B cell (primary cell): ENCODE measurements around the gene FAF2. TPM values are rescaled to one million over a fixed set of nuclear protein-coding genes. Genes with fewer than 3 reads are reported as not detected.

Experiments used
- ATAC-seq: fragments of 200-7000 bp; cut with Tn5 transposase; one replicate; pipeline ENCODE4 v1.10.0; 2021; ENCODE audit warnings: low read depth, mild to moderate bottlenecking, moderate number of reproducible peaks, moderate library complexity
- CTCF ChIA-PET: fragments of 350-600 bp; sonication (Branson Sonifier 250); formaldehyde crosslinking; loops from one replicate; lab custom pipeline; 2021; ENCODE audit warnings: antibody characterized with exemption, inconsistent platforms; lab: Charles Lee
- POLR2A ChIA-PET: fragments of 350-600 bp; sonication (Branson Sonifier 250); formaldehyde crosslinking; loops from one replicate; lab custom pipeline; 2021; ENCODE audit warnings: antibody characterized with exemption; lab: Charles Lee
- DNase-seq: peaks from one replicate; pipeline ENCODE4 v3.0.0; 2013
- H2AFZ ChIP-seq: 2 replicates; pipeline ENCODE4 v1.6.1; 2012; ENCODE audit warnings: mild to moderate bottlenecking, low read depth, low read length; ENCODE audit not compliant: insufficient read depth, poor library complexity, severe bottlenecking
- H3K27ac ChIP-seq, 2 donors: 1 replicate in 1 of 2; 2 replicates in 1 of 2; pipeline ENCODE4 v1.5.1; 2012 to 2013; ENCODE audit warnings: low read length in 2 of 2, mild to moderate bottlenecking in 2 of 2, moderate library complexity in 1 of 2
- H3K27me3 ChIP-seq, 4 experiments: fragments of 200-600 bp in 1 of 4; sonication (generic) in 1 of 4; replicated peaks in 1 of 4; 1 replicate in 2 of 4; 2 replicates in 2 of 4; pipeline versions ENCODE4 v1.6.1 to v1.7.0; 2013 to 2016; ENCODE audit warnings: low read length in 3 of 4, mild to moderate bottlenecking in 2 of 4, mixed read lengths in 1 of 4, moderate library complexity in 1 of 4; ENCODE audit not compliant: insufficient read depth in 4 of 4, control insufficient read depth in 3 of 4; ENCODE audit errors: control extremely low read depth in 1 of 4
- H3K36me3 ChIP-seq, 2 experiments: replicated peaks in 1 of 2; 1 replicate in 1 of 2; 2 replicates in 1 of 2; pipeline versions ENCODE4 v1.6.1 to v1.7.1; 2013; ENCODE audit warnings: low read length in 1 of 2; ENCODE audit not compliant: insufficient read depth in 2 of 2, control insufficient read depth in 1 of 2; ENCODE audit errors: control extremely low read depth in 1 of 2, extremely low read depth in 1 of 2
- H3K4me1 ChIP-seq, 2 donors: fragments of 200-600 bp in 1 of 2; sonication (generic) in 1 of 2; 1 replicate in 1 of 2; 2 replicates in 1 of 2; pipeline versions ENCODE4 v1.5.1 to v1.6.1; 2013 to 2017; ENCODE audit warnings: low read length in 2 of 2; ENCODE audit not compliant: control insufficient read depth in 2 of 2, insufficient read depth in 2 of 2
- H3K4me2 ChIP-seq: replicated peaks from 2 replicates; pipeline ENCODE3; 2012; ENCODE audit warnings: mild to moderate bottlenecking, low read depth, low read length; ENCODE audit not compliant: poor library complexity, severe bottlenecking
- H3K4me3 ChIP-seq, 5 experiments: fragments of 200-600 bp in 1 of 5; sonication (generic) in 1 of 5; 1 replicate in 3 of 5; 2 replicates in 2 of 5; pipeline versions ENCODE4 v1.5.1 to v1.7.0; 2011 to 2016; ENCODE audit warnings: low read length in 4 of 5, mild to moderate bottlenecking in 4 of 5, low read depth in 2 of 5, control low read depth in 1 of 5, moderate library complexity in 1 of 5; ENCODE audit not compliant: insufficient read depth in 1 of 5; ENCODE audit errors: control extremely low read depth in 1 of 5, extremely low read depth in 1 of 5
- H3K79me2 ChIP-seq: fragments of 200-600 bp; sonication (generic); one replicate; pipeline ENCODE4 v1.6.0; 2016; ENCODE audit warnings: low read length; ENCODE audit not compliant: control insufficient read depth, insufficient read depth
- H3K9ac ChIP-seq: fragments of 200-600 bp; sonication (generic); 2 replicates; pipeline ENCODE4 v1.6.1; 2017; ENCODE audit warnings: mild to moderate bottlenecking, low read length, moderate library complexity
- H3K9me3 ChIP-seq, 3 donors: one replicate each; pipeline versions ENCODE4 v1.6.1 to v1.7.1; 2013; ENCODE audit warnings: low read length in 2 of 3; ENCODE audit not compliant: control insufficient read depth in 2 of 3, insufficient read depth in 1 of 3; ENCODE audit errors: control extremely low read depth in 1 of 3
- H4K20me1 ChIP-seq: 2 replicates; pipeline ENCODE4 v1.6.0; 2012; ENCODE audit warnings: mild to moderate bottlenecking, low read length; ENCODE audit not compliant: insufficient read depth, control insufficient read depth, poor library complexity, severe bottlenecking
- H3K27ac Mint-ChIP-seq: one replicate; pipeline ENCODE4 v1.8.0; 2021; ENCODE audit warnings: mixed read lengths
- H3K27me3 Mint-ChIP-seq: one replicate; pipeline ENCODE4 v1.8.0; 2021; ENCODE audit warnings: mixed read lengths
- H3K4me1 Mint-ChIP-seq: one replicate; pipeline ENCODE4 v1.8.0; 2021; ENCODE audit warnings: mixed read lengths
- H3K4me3 Mint-ChIP-seq: one replicate; pipeline ENCODE4 v1.8.0; 2021; ENCODE audit warnings: mixed read lengths
- H3K9me3 Mint-ChIP-seq: one replicate; pipeline ENCODE4 v1.8.0; 2022; ENCODE audit warnings: mixed read lengths; ENCODE audit not compliant: insufficient read depth
- CTCF ChIP-seq: fragments of 200-600 bp; IDR thresholded peaks from one replicate; pipeline ENCODE4 v1.8.0; 2022; ENCODE audit warnings: antibody characterized with exemption, mild to moderate bottlenecking
- EZH2 ChIP-seq: IDR thresholded peaks from 2 replicates; pipeline ENCODE4 v1.6.1; 2012; ENCODE audit warnings: borderline replicate concordance, low read depth, mild to moderate bottlenecking, moderate library complexity, low read length; ENCODE audit not compliant: insufficient read depth, poor library complexity, severe bottlenecking
- WGBS: methylation state at CpG from one replicate; pipeline ENCODE4 v1.1.5; 2013; ENCODE audit warnings: missing lambda C conversion rate; ENCODE audit not compliant: insufficient coverage; 5-methylcytosine and 5-hydroxymethylcytosine counted together
- intact Hi-C: fragments of 100-400 bp; cut with micrococcal nuclease; formaldehyde crosslinking; loops from one replicate; pipeline ENCODE4 v1.10.0; 2022
- polyA plus RNA-seq: library from polyadenylated mRNA; depleted of rRNA; stranded (reverse); fragments of >200 nt; gene quantifications from 2 replicates; pipeline ENCODE4 v1.2.3, GENCODE V29; 2012
- total RNA-seq, 2 donors: library from RNA; stranded (reverse); fragments of 120-200 nt in 1 of 2; gene quantifications; 1 replicate in 1 of 2; 2 replicates in 1 of 2; pipeline versions ENCODE4 v1.2.3 to v1.2.4, GENCODE V29; 2013 to 2022

FAF2 gene
- total and polyA plus RNA-seq, 2 donors (not counting 1 experiment from before 2014, with no cell fraction given), result 10.9 to 35.1 TPM

DNA sequence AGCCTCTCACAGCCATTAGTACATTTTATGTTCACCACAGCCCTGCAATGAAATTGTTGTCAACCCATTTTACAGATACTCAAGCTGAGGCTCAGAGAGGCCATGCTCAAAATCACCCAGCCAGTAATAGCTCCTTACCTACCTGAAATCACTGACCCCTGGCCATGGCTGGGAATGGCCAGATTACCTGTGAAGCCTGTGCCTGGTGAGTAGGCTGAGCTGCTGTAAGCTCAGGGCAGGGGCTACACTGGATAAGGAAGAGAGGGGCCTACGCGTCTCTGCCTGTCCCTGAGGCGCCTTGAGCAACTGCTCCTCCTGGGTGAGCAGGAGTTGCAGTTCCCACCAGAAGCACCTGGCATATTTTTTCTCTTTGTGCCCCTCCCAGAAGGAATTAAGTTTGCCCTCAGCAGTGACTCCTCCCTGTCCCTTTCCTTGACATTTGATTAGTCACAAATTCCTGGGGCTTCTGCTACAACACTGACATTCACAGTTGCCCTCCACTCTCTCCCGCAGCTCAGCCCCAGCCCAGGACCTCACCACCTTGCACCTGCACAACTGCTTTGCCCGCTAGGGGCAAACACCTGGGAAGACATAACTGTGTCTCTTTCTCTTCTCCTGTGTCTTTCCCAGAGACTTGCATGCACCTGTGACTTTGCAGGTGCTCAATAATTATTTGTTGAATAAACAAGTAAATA is 37.6 kb upstream of the FAF2 start:
- Histone ChIP-seq H3K27ac (no peak overlapping the region), H3K4me3 (no peak overlapping the region), H3K36me3 (peaks cover 0 to 14% of the 10 kb centered on the region in 2 experiments), H2AFZ (no peak overlapping the region), H3K4me2 (no peak overlapping the region), H3K4me1 (peaks cover 5 to 8% of the 10 kb centered on the region in 2 donors), H3K79me2 (peaks cover 5% of the 10 kb centered on the region), H4K20me1 (peaks cover 8% of the 10 kb centered on the region), H3K9me3 (no peaks in the 10 kb centered on the region), H3K9ac (no peak overlapping the region), H3K27me3 (no peaks in the 10 kb centered on the region)
- Mint-ChIP-seq H3K4me3 (no peak overlapping the region), H3K27ac (no peak overlapping the region), H3K9me3 (no peaks in the 10 kb centered on the region), H3K4me1 (peaks cover 11% of the 10 kb centered on the region), H3K27me3 (no peaks in the 10 kb centered on the region)
- ATAC-seq (no peak), DNase-seq (no peak)
- 97% methylated on average over 5 of the region's 5 CpGs for WGBS
- CTCF ChIA-PET, result no interaction called here
- no peak for TF ChIP-seq EZH2
- TF ChIP-seq CTCF, result no peak
- POLR2A ChIA-PET, result no interaction called here
- intact Hi-C loops, result no loop called here

GRCh38 chr5:176412517-176413254 is 35.5 kb upstream of the FAF2 start:
- 97% methylated on average over 10 of the region's 10 CpGs for WGBS
- ATAC-seq (no peak), DNase-seq (no peak)

More at GRCh38 chr5:176412517-176413254, 35.5 kb upstream of the FAF2 start:
- H3K36me3 ChIP-seq, result peaks cover 0 to 6% of the 10 kb centered on the region in 2 experiments
- peaks cover 8% of the 10 kb centered on the region for H4K20me1 ChIP-seq
- H3K4me2 ChIP-seq, result no peak overlapping the region
- peaks cover 14 to 19% of the 10 kb centered on the region in 2 donors for H3K4me1 ChIP-seq
- TF ChIP-seq EZH2 (no peak), CTCF (no peak)
- POLR2A ChIA-PET, result no interaction called here
- H2AFZ ChIP-seq, result no peak overlapping the region
- H3K4me3 ChIP-seq, result no peak overlapping the region
- H3K79me2 ChIP-seq, result peaks cover 20% of the 10 kb centered on the region
- no peaks in the 10 kb centered on the region for H3K27me3 ChIP-seq
- intact Hi-C loops, result no loop called here
- H3K9me3 ChIP-seq, result no peaks in the 10 kb centered on the region
- H3K27me3 Mint-ChIP-seq, result no peaks in the 10 kb centered on the region
- no peak overlapping the region for H3K27ac Mint-ChIP-seq
- H3K9ac ChIP-seq, result no peak overlapping the region
- CTCF ChIA-PET, result no interaction called here
- H3K27ac ChIP-seq, result no peak overlapping the region
- H3K4me1 Mint-ChIP-seq, result peaks cover 21% of the 10 kb centered on the region
- H3K4me3 Mint-ChIP-seq, result no peak overlapping the region
- H3K9me3 Mint-ChIP-seq, result no peaks in the 10 kb centered on the region
